HUES64 (cell line): Measurements from ENCODE around the gene FSCN2.

Experiments
- H3K27ac ChIP-seq: 2 replicates; pipeline ENCODE4 v1.7.0; 2013; ENCODE audit warnings: low read depth, low read length, inconsistent platforms
- H3K27me3 ChIP-seq: 2 replicates; pipeline ENCODE4 v1.6.1; 2013; ENCODE audit warnings: mild to moderate bottlenecking, low read length; ENCODE audit not compliant: insufficient read depth
- H3K36me3 ChIP-seq: 2 replicates; pipeline ENCODE4 v1.6.1; 2013; ENCODE audit warnings: mild to moderate bottlenecking, low read length; ENCODE audit not compliant: insufficient read depth
- H3K4me1 ChIP-seq: 2 replicates; pipeline ENCODE4 v1.6.1; 2013; ENCODE audit warnings: mild to moderate bottlenecking, low read length, moderate library complexity; ENCODE audit not compliant: insufficient read depth
- H3K4me3 ChIP-seq: 2 replicates; pipeline ENCODE4 v1.5.1; 2013; ENCODE audit warnings: mild to moderate bottlenecking, low read length, moderate library complexity
- H3K9ac ChIP-seq: 2 replicates; pipeline ENCODE4 v1.6.1; 2013; ENCODE audit warnings: mild to moderate bottlenecking, low read depth, low read length
- H3K9me3 ChIP-seq: 2 replicates; pipeline ENCODE4 v1.6.1; 2013; ENCODE audit warnings: low read depth, low read length; ENCODE audit not compliant: insufficient read depth
- WGBS: fragments of 150-250, 120-280 bp; methylation state at CpG from one replicate; pipeline ENCODE4 v1.1.7; 2013; ENCODE audit warnings: missing lambda C conversion rate; 5-methylcytosine and 5-hydroxymethylcytosine counted together

The FSCN2 gene

GRCh38 chr17:81492202-81492601, 36.0 kb upstream of the FSCN2 start:
- Histone ChIP-seq H3K27ac (no peak overlapping the region), H3K4me3 (no peak overlapping the region), H3K4me1 (peaks cover 10% of the 10 kb centered on the region), H3K9ac (no peak overlapping the region), H3K27me3 (peaks cover 23% of the 10 kb centered on the region), H3K36me3 (no peaks in the 10 kb centered on the region), H3K9me3 (no peaks in the 10 kb centered on the region)
- WGBS: 64% methylated on average over 18 of the region's 18 CpGs

- H3K27ac ChIP-seq: no peak overlapping the region
- H3K4me1 ChIP-seq: peaks cover 10% of the 10 kb centered on the region
- H3K9ac ChIP-seq: no peak overlapping the region
- H3K9me3 ChIP-seq: no peaks in the 10 kb centered on the region
- WGBS: 89% methylated on average over 9 of the region's 9 CpGs
- H3K4me3 ChIP-seq: no peak overlapping the region
- peaks cover 18% of the 10 kb centered on the region for H3K27me3 ChIP-seq
- no peaks in the 10 kb centered on the region for H3K36me3 ChIP-seq
Observed at GRCh38 chr17:81492706-81493105, 35.5 kb upstream of the FSCN2 start.

GRCh38 chr17:81493198-81494038, 34.8 kb upstream of the FSCN2 start:
- Histone ChIP-seq H3K9ac (no peak overlapping the region), H3K27me3 (peaks cover 14% of the 10 kb centered on the region), H3K36me3 (no peaks in the 10 kb centered on the region), H3K4me1 (peaks cover 10% of the 10 kb centered on the region), H3K27ac (no peak overlapping the region), H3K9me3 (no peaks in the 10 kb centered on the region), H3K4me3 (no peak overlapping the region)
- WGBS: 88% methylated on average over 16 of the region's 16 CpGs

- H3K9me3 ChIP-seq: no peaks in the 10 kb centered on the region
- H3K27me3 ChIP-seq: peaks cover 8% of the 10 kb centered on the region
- H3K36me3 ChIP-seq: no peaks in the 10 kb centered on the region
- peaks cover 7% of the 10 kb centered on the region for H3K4me1 ChIP-seq
- no peak overlapping the region for H3K27ac ChIP-seq
- H3K9ac ChIP-seq: no peak overlapping the region
- no peak overlapping the region for H3K4me3 ChIP-seq
- 71% methylated on average over 8 of the region's 8 CpGs for WGBS
Observed at GRCh38 chr17:81494626-81495377, 33.4 kb upstream of the FSCN2 start.

- Histone ChIP-seq H3K9ac (no peak overlapping the region), H3K4me3 (no peak overlapping the region), H3K36me3 (no peaks in the 10 kb centered on the region), H3K27me3 (no peaks in the 10 kb centered on the region), H3K27ac (no peak overlapping the region), H3K4me1 (no peaks in the 10 kb centered on the region; the same call in 1 of the 2 replicates), H3K9me3 (no peaks in the 10 kb centered on the region)
- WGBS: 93% methylated on average over 64 of the region's 64 CpGs
Observed at GRCh38 chr17:81498953-81499600, 29.1 kb upstream of the FSCN2 start.

- Histone ChIP-seq H3K36me3 (no peaks in the 10 kb centered on the region), H3K4me3 (no peak overlapping the region), H3K9me3 (no peaks in the 10 kb centered on the region), H3K9ac (no peak overlapping the region), H3K4me1 (no peaks in the 10 kb centered on the region; the same call in 1 of the 2 replicates), H3K27me3 (no peaks in the 10 kb centered on the region), H3K27ac (no peak overlapping the region)
- WGBS: 70% methylated on average over 12 of the region's 12 CpGs
Observed at GRCh38 chr17:81499601-81499970, 28.6 kb upstream of the FSCN2 start.

- Histone ChIP-seq H3K9me3 (no peaks in the 10 kb centered on the region), H3K4me1 (no peaks in the 10 kb centered on the region), H3K9ac (no peak overlapping the region), H3K27me3 (no peaks in the 10 kb centered on the region), H3K27ac (no peak overlapping the region), H3K4me3 (no peak overlapping the region), H3K36me3 (no peaks in the 10 kb centered on the region)
- 69% methylated on average over 7 of the region's 7 CpGs for WGBS
Observed at GRCh38 chr17:81500047-81500446, 28.1 kb upstream of the FSCN2 start.

- no peak overlapping the region for H3K4me3 ChIP-seq
- no peaks in the 10 kb centered on the region for H3K36me3 ChIP-seq
- H3K27ac ChIP-seq: no peak overlapping the region
- no peaks in the 10 kb centered on the region for H3K27me3 ChIP-seq
- H3K4me1 ChIP-seq: no peaks in the 10 kb centered on the region
- 83% methylated on average over 12 of the region's 12 CpGs for WGBS
- no peaks in the 10 kb centered on the region for H3K9me3 ChIP-seq
- no peak overlapping the region for H3K9ac ChIP-seq
Observed at GRCh38 chr17:81502471-81503017, 25.6 kb upstream of the FSCN2 start.

- Histone ChIP-seq H3K9ac (no peak overlapping the region), H3K4me1 (no peaks in the 10 kb centered on the region), H3K27ac (no peak overlapping the region), H3K27me3 (no peaks in the 10 kb centered on the region), H3K4me3 (no peak overlapping the region), H3K9me3 (no peaks in the 10 kb centered on the region), H3K36me3 (no peaks in the 10 kb centered on the region)
Observed at GRCh38 chr17:81503619-81504018, 24.6 kb upstream of the FSCN2 start.

GRCh38 chr17:81508639-81509206, 19.5 kb upstream of the FSCN2 start:
- Histone ChIP-seq H3K4me3 (peak overlapping the region; percentile 98), H3K9me3 (no peaks in the 10 kb centered on the region), H3K36me3 (peaks cover 36% of the 10 kb centered on the region), H3K27me3 (no peaks in the 10 kb centered on the region), H3K9ac (peak overlapping the region; percentile 98; the same call in 1 of the 2 replicates), H3K27ac (peak overlapping the region; percentile 91; the same call in 1 of the 2 replicates), H3K4me1 (no peaks in the 10 kb centered on the region)
- 88% methylated on average over 9 of the region's 10 CpGs for WGBS
